Measurements from ENCODE around the gene HEMK1. TPM values are rescaled to one million over a fixed set of nuclear protein-coding genes. Genes with fewer than 3 reads are reported as not detected.

HEMK1 gene
- total RNA-seq, 1 donor from 2014 or later = 14.2 TPM

DNA sequence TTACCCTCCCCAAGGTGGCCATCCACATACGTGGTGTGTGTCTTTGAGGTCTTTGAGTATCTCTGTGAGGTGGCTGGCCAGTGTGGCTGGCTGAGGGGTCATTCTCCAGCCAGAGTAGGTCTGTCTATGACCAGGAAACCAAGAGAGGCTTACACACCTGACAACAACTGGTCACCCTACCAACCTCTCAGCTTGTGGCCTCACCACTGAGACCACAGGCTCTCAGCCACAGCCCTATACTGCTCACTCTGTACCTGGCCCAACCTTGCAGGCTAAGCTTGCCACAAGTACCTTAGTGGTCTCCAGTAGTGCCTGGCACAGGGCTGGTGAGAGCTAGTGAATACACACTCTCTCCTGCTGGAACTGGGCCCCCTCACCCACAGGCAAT lies 5.1 kb downstream of the HEMK1 start:
- DNase-seq (ENCODE audit: low read depth) = no peak

GRCh38 chr3:50575372-50575771 lies 6.0 kb downstream of the HEMK1 start:
- peak; percentile 19 for DNase-seq (ENCODE audit: low read depth)

DNA sequence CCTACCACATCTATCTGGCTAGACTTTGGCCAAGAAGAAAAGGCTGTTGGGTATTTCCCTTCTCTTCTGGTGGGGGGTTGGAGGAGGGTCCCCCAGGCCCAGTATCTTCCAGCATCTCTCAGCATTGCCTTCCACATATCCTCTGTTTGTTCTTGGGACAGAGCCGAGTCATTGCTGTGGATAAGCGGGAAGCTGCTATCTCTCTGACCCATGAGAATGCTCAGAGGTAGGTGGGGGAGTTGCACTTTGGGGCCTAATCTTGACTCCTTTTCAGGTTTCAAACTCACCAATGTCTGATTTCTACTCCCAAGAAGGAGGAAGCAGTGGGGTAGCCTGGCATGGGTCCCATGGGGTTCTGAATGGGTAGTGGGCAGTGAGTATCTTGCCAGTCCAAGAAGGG lies 8.0 kb downstream of the HEMK1 start:
- no peak for DNase-seq (ENCODE audit: low read depth)

GRCh38 chr3:50580683-50581458 lies 11.5 kb downstream of the HEMK1 start:
- no peak for DNase-seq (ENCODE audit: low read depth)

DNA sequence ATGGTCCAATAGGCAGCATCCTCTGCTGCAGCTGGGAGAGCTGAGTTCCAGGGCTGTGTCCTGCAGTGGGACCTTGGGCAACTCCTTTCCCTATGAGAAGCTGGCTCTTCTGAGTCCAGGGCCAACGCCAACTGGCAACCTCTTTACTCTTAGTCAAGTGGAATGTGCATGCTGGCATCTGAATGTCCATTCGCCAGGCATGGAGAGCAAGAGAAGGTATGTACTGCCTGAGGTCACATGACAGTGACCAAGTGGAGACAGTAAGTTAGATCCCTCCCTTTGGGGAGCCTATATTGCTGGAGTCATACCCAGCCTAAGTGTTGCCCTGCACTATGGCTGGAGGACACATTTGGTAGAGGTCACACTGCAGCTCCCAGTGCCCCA lies 12.1 kb downstream of the HEMK1 start:
- no peak for DNase-seq (ENCODE audit: low read depth)

DNA sequence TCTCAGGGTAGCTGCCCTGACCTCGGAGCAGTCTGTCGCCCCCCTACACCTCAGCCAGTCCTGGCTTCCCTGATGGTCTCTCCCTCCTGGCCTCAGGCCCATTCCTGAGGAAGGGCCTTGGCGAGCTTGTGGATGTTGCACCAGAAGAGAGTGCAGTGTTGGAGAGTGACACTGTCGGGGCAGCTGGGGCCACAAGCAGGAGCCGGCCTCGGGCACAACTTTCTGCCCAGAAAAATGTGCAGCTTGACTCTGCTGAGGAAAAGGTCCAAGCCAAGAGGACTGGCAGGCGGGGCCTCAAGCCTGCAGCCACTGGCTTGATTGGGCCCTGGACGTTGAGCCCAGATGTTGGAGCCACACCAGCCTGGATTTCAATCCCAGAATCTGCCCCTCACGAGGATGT lies 12.8 kb downstream of the HEMK1 start:
- DNase-seq (ENCODE audit: low read depth) = no peak

GRCh38 chr3:50583897-50584296 lies 14.6 kb downstream of the HEMK1 start:
- no peak for DNase-seq (ENCODE audit: low read depth)

DNA sequence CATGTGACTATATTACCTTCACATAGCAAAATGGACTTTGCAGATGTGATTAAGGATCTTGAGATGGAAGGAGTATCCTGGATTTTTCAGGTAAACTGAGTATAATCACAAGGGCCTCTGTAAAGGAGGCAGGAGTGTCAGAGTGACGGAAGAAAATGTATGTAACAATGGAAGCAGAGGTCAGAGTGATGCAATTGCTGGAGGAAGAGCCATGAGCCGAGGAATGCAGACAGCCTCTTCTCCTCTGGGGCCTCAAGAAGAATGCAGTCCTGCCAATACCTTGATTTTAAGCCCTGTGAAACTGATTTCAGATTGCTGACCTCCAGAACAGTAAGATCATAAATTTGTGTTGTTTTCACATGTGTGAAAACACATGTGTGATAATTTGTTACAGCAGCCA lies 15.1 kb downstream of the HEMK1 start:
- no peak for DNase-seq (ENCODE audit: low read depth)

DNA sequence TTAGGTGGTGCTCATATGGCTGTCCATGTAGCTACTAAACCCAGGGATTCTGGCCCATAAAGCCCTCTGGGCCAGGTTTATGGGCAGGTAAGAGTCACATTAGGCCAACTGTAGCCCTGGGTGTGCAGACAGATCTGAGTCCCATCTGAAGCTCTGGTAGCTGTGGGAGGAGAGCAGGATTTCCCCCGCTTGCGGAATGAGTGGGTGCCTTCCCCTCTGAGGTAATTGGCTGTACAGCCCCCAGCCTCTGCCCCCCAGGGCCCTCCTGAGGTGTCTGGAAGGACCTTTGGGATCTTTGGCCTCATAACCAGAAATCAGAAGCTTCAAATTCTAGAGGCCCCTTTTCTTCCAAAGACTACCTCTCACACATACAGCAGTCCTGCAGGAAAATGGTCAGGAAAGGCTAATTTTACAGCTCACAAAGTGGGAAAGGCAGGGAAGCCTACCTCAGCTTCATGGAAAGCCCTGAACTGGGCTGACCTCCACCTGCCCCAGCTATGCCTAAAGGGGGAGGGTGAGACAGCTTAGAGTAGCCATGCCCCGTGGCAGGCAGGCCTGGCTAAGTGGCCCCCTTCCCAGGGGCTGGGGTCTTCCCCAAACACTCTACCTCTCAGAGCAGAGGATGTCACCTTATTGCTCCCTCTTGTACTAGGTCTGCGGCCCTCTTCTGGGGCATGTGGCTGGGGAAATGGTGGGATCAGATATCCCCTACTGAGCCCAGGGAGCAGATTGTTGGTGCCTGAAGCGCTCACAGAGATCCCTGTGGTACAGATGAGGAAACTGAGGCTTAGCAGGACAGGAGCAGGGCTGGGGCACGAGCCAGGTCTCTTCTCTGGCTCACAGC lies 16.8 kb downstream of the HEMK1 start:
- DNase-seq (ENCODE audit: low read depth) = no peak

GRCh38 chr3:50586763-50587070 lies 17.4 kb downstream of the HEMK1 start:
- DNase-seq (ENCODE audit: low read depth) = no peak

GRCh38 chr3:50587373-50587772 lies 18.1 kb downstream of the HEMK1 start:
- DNase-seq (ENCODE audit: low read depth) = peak; percentile 41

DNA sequence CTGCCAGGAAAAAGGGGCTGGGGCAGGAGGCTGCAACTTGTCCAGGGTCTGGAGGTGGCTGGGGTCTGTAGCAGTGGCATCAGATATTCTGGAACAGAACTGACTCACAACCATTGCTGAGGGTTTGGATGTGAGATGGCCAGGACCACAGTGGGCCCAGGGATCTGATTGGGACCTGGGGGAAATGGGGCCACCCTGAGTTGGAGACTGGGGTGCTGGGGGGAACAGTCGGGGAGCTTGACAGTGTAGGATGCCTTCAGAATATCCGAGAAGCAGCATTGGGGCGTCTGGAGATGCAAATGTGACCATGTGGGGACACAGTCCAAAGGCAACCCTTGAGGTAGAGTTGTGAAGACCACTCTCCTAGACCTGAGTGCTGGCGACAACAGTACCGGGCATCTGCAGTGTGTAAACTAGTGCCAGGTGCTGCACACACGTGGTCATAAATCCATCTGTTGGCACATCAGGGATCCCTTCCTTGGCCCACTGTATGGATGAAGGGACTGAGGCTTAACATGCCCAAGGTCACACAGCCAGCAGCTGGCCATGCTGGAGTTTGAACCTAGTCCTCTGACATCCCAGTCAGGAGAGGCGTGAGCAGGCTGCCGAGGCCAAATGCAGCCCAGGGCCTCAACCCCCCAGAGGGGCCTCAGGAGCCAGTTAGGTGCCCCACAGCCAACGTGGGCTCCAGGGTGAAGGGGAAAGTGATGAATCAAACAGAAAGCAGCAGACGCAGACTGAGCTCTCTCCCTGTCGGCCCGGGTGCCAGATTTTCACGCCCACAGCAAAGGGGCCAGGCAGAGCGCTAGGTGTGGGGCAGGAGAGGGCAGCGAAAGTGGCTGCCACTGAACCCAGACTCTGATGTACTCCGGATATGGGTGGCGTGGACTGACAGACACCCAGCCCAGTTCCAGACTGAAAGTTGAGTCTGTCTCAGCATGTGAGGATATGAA lies 18.8 kb downstream of the HEMK1 start:
- DNase-seq (ENCODE audit: low read depth) = no peak

GRCh38 chr3:50588759-50589433 lies 19.6 kb downstream of the HEMK1 start:
- DNase-seq (ENCODE audit: low read depth) = no peak

DNA sequence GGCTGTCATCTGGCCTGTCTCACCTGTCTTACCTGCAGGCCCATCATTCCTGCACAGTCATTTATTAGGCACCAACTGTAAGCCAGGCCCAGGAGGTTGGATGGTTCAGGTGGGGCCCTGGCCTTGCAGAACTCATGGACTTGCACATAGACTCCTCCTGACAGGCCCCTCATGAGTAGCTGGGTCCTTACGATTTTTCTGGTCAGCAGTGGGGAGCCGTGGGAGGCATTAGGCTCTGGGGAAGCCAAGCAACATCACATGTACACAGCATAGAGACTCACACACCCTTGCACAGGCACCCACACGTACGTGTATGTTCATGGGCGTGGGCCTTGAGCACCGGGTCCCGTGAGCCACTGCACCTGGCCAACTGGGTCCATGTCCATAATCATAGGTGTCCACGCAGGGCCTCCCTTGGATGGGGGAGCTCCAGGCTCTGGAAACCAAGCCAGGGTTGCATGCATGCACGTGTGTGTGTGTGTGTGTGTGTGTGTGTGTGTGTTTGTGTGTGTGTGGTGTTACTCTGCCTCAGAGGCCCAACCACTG lies 21.9 kb downstream of the HEMK1 start:
- DNase-seq (ENCODE audit: low read depth) = no peak

DNA sequence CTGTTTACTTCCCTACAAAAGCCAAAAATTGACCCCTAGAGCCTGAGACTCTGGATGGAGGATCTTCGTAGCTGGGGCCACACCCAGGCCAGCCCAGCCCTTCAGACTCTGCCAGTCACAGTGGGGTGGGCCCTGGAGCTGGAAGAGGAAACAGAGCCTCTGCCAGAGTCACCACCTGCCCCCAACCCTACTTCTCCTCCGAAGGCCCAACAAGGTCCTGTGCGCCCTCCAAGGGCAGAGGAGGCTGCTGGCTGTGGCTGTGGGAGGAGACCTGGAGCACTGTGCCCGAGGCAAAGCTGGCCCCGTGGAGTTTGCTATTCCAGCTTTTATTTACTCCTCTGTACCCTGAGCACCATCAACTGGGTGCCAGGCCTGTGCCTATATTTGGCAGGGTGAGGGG lies 23.2 kb downstream of the HEMK1 start:
- DNase-seq (ENCODE audit: low read depth) = no peak

- no peak for DNase-seq (ENCODE audit: low read depth)
Measured at GRCh38 chr3:50594253-50594785, 25.0 kb downstream of the HEMK1 start.

DNA sequence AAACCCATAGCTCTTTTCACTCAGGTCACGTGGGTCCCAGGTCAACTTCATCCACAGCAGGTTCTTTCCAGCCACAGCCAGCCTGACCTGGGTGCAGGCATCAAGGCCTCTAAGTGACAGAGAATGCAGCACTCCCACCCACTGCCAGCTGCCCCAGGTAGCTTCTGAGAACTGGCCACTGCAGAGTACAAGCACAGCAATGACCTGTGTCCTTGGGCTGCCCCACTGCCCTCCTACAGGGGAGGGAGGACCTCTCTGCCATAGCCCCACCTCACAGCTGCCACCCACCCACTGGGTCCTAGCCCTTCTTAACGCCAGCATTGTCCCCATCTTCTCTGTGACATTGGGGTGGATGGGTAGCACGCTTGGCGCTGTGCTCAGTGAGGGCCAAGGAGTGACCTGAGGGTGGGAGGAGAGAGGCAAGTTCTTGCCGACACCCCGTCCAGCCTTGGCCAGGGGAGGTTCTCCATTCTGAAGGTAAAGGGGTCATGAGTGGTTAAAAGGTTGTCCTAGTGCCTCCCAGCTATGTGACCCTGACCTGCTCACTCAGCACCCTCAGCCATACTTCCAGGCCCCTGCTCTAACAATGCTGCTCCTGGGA lies 29.9 kb downstream of the HEMK1 start:
- DNase-seq (ENCODE audit: low read depth) = no peak

- DNase-seq (ENCODE audit: low read depth) = no peak
Measured at GRCh38 chr3:50599716-50600118, 30.4 kb downstream of the HEMK1 start.

- DNase-seq (ENCODE audit: low read depth) = no peak
Measured at GRCh38 chr3:50600141-50600753, 30.9 kb downstream of the HEMK1 start.
